ENCODE data around the gene HAL.

The HAL gene

DNA sequence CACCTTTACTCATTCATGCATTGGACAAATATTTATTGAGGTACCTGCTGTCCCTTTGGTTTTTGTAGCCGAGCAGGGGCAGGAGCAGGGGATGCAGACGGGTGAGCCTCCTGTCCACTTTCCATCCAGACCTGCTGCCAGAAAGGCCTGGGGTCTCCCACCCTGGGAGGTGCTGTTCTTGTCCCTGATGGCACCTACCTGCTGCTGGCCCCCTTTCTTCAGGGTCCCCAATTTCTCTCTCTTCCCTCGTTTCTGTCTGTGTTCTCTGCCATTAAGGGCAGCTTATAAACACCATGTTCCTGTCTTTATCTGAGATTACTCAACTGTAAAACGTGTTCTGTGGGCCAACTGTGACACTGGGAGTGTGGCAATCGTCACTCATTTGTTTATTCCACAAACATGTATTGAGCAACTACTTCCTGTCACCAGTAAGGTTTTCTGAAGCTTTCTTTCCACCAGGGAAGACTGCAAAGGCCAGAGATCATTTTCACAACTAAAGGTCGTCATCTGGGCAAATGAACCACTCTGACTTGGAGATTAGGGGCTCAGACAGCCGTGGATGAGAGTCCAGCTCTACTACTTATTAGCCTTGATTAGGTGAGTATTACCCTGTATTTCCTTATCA is at the start of gene HAL:
TSS of gene HAL (minus strand) at position 311 of the 625 bp plus-strand sequence. CDS start 434 bp downstream, outside the sequence.
- DNase-seq = no peak

GRCh38 chr12:96045566-96045965 is 49.4 kb upstream of the HAL start:
- no peak for DNase-seq

DNA sequence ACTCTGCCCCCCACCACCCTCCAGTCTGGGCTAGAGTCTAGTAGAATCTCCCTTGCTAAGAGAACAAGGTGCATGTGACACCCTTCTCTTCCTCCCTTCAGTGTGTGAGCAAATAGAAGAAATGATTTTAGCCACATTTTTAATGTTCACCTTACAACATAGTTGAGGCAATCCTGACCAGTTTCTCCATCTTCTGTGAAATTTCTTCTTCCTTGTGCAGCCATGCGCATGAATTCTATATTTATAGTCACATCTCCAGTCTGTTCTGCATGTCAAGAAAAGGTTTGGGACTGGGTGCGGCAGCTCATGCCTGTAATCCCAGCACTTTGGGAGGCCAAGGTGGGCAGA is 48.8 kb upstream of the HAL start:
- DNase-seq = no peak

DNA sequence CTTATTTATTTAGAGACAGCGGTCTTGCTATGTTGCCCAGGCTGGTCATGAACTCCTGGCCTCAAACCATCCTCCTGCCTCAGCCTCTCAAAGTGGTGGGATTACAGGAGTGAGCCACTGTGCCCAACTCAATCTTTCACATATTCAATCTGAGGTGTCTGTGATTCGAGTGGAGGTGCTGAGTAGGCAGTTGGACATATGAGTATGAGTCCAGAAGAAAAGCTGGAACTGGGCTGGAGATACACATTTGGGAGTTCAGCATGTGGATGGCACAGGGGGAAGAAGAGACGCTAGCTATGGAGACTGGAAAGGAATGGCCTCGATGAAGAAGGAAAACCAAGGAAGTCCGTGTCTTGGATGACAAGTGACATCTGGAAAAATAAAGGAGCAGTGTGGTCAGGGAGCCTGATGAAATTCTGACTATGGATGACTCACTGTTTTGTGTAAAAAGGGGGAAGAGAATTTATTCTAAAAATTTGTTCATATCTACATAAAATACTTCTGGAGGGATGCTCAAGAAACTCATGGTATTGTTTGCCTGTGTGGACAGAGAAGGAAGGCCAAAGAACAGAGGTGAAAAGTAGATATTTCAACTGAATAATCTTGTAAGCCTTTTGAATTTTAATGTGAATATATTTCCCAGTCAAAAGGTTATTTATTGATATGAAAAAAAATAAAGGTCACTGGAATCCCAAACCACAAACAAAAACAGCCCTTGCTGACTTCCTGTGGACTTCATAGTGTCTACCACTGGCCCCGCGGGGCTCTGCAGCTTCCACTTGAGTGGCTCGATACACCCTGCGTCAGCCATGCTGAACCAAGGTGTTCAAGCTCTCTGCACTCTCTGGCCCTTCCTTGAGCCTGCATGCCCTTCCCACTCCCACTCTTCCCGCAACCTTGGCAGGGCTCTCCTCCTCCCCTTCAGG is 48.1 kb upstream of the HAL start:
- DNase-seq = no peak

DNA sequence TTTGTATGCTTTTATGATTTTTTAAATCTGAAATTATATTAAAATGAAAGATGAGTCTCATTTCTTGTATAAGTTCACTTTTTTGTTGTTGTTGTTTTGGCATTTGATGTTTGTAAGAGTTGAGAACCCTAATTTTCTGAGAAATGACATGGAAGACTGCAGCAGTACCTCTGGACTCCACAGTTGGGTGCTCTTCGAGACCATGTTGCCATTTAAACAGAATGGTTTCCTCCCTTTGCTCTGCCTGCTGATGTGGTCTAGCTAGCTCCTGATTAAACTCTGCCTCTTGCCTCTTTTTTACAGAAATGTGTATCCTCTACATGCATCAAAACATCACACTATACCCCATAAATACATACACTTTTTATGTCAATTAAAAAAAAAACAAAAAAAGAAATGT is 45.0 kb upstream of the HAL start:
- no peak for DNase-seq

DNA sequence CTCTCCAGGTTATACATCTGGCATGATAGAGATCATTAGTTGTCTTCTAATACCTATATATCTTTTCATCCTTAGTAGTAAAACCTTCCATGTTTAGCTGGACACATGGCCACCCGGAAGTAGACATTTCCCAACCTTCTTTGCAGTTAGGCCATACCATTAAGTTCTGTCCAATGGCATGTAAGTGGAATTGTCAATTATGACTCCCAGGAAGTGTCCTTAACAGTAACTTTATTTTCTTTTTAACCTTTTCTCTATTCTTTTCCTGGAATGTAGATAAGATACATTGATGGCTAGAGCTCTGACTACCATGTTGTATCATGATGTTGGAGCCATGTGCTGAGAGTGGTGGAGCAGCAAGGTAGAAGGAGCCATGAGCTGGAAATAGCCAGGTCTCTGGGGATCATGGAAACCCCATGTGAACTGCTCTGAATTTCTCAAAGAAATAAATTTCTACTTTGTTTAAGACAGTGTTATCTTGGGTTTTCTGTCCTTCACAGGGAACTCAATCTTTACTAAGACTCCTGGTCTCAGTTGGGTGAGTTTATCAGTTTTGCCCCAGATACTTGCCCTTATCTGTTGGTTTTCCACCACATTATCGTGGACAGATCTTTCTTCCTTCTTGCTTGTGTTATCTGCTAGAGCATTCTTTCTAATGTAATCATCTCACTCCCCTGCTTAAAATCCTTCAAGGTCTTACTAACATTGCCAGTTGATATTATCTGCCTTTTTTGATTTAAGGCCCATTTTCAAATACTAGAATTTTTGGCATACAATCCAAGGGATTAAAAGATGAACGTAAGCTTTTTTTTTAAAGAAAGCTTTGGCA is 44.4 kb upstream of the HAL start:
- no peak for DNase-seq

GRCh38 chr12:96039516-96039915 is 43.4 kb upstream of the HAL start:
- no peak for DNase-seq

DNA sequence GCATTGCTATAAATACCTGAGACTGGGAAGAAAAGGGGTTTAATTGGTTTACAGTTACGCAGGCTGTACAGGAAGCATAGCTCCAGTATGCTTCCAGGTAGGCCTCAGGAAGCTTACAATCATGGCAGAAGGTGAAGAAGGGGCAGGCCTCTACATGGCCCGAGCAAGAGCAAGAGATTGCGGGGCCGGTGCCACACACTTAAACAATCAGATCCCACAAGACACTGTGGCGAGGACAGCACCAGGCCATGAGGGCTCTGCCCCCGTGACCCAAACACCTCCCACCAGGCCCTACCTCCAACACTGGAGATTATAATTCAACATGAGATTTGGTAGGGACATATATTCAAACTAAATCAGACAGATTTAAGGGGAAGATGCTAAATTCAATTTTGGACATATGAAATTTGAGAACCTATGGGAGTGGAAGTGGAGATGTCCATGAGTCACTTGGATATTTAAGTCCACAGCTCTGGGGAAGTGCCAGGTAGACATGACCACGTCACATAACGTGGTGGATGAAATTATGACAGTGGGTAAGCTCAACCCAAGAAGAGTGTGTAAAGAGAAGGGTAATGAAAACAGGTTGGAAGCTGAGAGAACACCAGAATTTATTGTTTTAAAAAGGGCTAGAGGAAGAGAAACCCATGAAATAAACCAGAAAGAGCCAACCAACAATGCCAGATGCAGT is 40.8 kb upstream of the HAL start:
- no peak for DNase-seq

DNA sequence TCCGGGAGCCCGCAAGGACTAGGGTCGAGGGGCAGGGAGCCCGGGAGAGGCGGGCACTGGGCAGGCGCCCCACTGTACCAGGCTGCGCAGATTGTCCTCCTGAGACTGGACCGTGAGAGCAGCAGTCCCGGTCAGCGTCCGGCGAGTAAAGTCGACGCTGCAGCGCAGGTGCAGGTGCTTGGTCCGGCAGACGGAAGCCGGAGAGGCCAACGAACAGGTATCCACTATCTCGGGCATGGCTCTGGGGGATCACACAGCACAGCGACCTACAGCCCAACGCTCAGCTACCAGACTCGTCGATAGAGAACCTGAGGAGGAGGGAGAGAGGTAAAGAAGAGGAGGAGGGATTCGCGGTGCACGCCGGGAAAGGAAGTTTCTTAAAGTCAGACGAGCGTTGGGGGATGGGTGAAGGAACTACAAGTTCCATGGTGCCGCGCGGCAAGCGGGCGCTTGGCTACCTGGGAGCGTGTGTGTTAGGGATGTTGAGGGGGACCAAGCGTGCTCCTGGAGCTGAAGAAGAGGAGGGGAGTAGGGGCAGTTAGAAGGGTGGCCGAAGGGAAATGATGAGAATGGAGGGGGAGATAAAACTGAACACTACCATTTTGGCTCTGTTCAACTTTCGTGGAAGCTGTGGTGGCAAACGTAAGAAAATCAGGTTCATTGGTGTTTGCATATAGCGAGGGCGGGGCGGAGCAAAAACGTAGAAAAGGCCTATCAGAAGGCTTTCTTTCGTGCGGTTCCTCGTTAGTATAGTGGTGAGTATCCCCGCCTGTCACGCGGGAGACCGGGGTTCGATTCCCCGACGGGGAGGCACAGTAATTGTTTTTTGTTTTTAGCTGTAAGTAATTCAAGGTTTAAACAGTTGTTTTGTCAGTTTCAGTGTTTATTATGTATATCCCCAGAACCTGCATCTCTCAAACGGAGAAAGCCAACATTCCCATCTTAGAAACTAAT is 39.4 kb upstream of the HAL start, which contains the start of gene LTA4H:
TSS of gene LTA4H (minus strand) at position 305 of the 954 bp plus-strand sequence. CDS start at position 237, 68 bp downstream.
- peak; percentile 98 for DNase-seq

- DNase-seq = peak; percentile 50
Observed at GRCh38 chr12:96034621-96035282, 38.6 kb upstream of the HAL start.

- DNase-seq = no peak
Observed at GRCh38 chr12:96033549-96034389, 37.6 kb upstream of the HAL start.

DNA sequence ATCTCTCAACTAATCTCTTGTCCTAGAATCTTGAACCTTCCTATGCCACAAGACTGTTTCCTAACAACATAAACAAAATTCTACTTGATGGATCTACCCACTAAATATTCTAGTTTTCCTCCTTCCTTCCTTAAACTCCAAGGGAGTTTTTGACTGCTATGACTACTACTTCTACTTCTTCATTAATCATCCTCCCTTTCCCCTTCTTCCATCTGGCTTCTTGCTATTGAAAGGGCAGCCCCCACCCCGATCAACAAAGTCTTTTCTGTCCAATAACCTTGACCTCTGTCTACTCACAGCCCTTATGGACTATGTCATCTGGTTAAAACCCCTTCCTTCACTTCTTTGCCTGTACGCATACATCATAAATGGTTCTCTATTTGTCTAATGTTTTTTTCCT is 33.7 kb upstream of the HAL start:
- no peak for DNase-seq

DNA sequence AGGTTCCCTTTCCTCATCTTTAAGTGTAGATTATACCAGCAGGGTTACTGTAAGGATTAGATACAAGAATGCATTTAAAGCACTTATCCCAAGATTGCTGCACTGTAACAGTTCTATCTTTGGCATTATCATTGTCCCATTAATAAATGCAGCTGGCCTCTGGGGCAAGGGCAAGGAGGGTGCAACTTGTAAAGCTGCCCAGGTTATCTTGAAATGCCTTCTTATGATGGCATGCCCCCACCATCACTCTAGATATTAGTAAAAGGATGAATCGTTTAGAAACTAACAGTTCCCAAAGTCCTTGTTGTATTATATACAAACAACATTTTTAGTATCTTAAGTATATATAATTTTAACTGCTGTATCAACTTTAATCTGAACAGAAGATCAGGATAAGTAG is 32.4 kb upstream of the HAL start:
- no peak for DNase-seq

GRCh38 chr12:96026331-96026730 is 30.2 kb upstream of the HAL start:
- no peak for DNase-seq

- DNase-seq = no peak
Observed at GRCh38 chr12:96025518-96025917, 29.4 kb upstream of the HAL start.

GRCh38 chr12:96020314-96021003 is 24.3 kb upstream of the HAL start:
- DNase-seq = no peak

DNA sequence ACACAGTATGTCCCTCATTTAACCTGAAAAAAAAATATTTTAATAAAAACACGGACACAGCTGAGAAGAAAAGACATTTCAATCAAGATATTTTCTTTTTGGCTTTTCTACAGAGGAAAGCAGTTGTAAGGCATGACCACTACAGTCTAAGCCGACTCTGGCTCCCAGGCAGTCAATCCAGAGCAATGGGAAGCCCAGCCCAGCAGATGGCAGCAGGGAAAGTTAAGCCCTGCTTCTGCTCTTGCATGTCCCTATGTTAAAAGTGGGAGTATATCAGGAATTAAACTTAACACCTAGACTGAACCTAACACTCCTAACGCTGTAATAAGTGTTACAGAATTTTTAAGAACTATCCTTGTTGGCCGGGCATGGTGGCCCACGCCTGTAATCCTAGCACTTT is 19.5 kb upstream of the HAL start:
- DNase-seq = no peak

- DNase-seq = no peak
Observed at GRCh38 chr12:96014943-96015599, 18.9 kb upstream of the HAL start.

GRCh38 chr12:96007729-96008128 is 11.6 kb upstream of the HAL start:
- DNase-seq = no peak
